Endothelial cell of umbilical vein (primary cell): Measurements from ENCODE around the gene CASP5. TPM values are rescaled to one million over a fixed set of nuclear protein-coding genes. Genes with fewer than 3 reads are reported as not detected.

Source experiments
- BruUV-seq: library from RNA; stranded (reverse); fragments of 400-500 nt; replicated peaks from 2 replicates; lab custom pipeline; 2021; lab: Mats Ljungman, UMichigan
- CTCF ChIA-PET: fragments of 300-600, 350-600 bp; sonication (Branson Sonifier 250); formaldehyde crosslinking; loops from one replicate; lab custom pipeline; 2021; ENCODE audit warnings: antibody characterized with exemption, inconsistent platforms; lab: Charles Lee
- POLR2A ChIA-PET: fragments of 300-600, 350-600 bp; sonication (Branson Sonifier 250); formaldehyde crosslinking; loops from one replicate; lab custom pipeline; 2021; ENCODE audit warnings: antibody characterized with exemption, inconsistent platforms; lab: Charles Lee
- DNase-seq: peaks from one replicate; pipeline ENCODE4 v3.0.0-alpha.2; 2011; ENCODE audit warnings: low read depth, low spot score
- FAIRE-seq: peaks from 2 replicates; lab custom pipeline; 2011; peaks lifted over from hg19 to GRCh38; lab: Jason Lieb, UNC
- H2AFZ ChIP-seq: 2 replicates; pipeline ENCODE4 v1.6.0; 2012; ENCODE audit warnings: low read depth, low read length, control low read depth, inconsistent platforms
- H3K27ac ChIP-seq: 2 replicates; pipeline ENCODE4 v1.5.1; 2011; ENCODE audit warnings: low read depth, mild to moderate bottlenecking, control low read depth, low read length, moderate library complexity; ENCODE audit not compliant: insufficient read depth
- H3K27me3 ChIP-seq, 2 experiments: 2 replicates each; pipeline versions ENCODE4 v1.6.0 to v1.6.1; 2011; ENCODE audit warnings: low read length in 2 of 2, mixed read lengths in 1 of 2; ENCODE audit not compliant: control insufficient read depth in 2 of 2, insufficient read depth in 2 of 2
- H3K36me3 ChIP-seq, 2 experiments: 2 replicates in 1 of 2; 3 replicates in 1 of 2; pipeline ENCODE4 v1.5.1; 2011; ENCODE audit warnings: low read length in 2 of 2, mild to moderate bottlenecking in 1 of 2, moderate library complexity in 1 of 2; ENCODE audit not compliant: control insufficient read depth in 2 of 2, insufficient read depth in 2 of 2; ENCODE audit errors: extremely low read depth in 1 of 2
- H3K4me1 ChIP-seq: 3 replicates; pipeline ENCODE4 v1.5.1; 2011; ENCODE audit warnings: mild to moderate bottlenecking, low read length; ENCODE audit not compliant: control insufficient read depth, insufficient read depth; ENCODE audit errors: extremely low read depth
- H3K4me2 ChIP-seq: 2 replicates; pipeline ENCODE4 v1.6.1; 2011; ENCODE audit warnings: low read length, control low read depth, mixed read lengths; ENCODE audit not compliant: insufficient read depth
- H3K4me3 ChIP-seq, 3 experiments: fragments of 200-600 bp in 1 of 3; sonication (generic), shearing (Covaris generic) in 1 of 3; replicated peaks in 1 of 3; 2 replicates each; pipeline ENCODE4 v1.5.1; 2011 to 2016; ENCODE audit warnings: control low read depth in 3 of 3, low read length in 3 of 3, mild to moderate bottlenecking in 2 of 3, inconsistent platforms in 1 of 3, low read depth in 1 of 3, moderate library complexity in 1 of 3; ENCODE audit not compliant: insufficient read depth in 1 of 3
- H3K79me2 ChIP-seq: 2 replicates; pipeline ENCODE4 v1.6.0; 2012; ENCODE audit warnings: low read length, inconsistent platforms; ENCODE audit not compliant: control insufficient read depth, insufficient read depth
- H3K9ac ChIP-seq: replicated peaks from 2 replicates; pipeline ENCODE3; 2011; ENCODE audit warnings: low read length, control low read depth; ENCODE audit not compliant: insufficient read depth; ENCODE audit errors: extremely low read depth
- H3K9me1 ChIP-seq: replicated peaks from 3 replicates; pipeline ENCODE4 v1.6.0; 2011; ENCODE audit warnings: mild to moderate bottlenecking, low read length; ENCODE audit not compliant: control insufficient read depth, insufficient read depth; ENCODE audit errors: extremely low read depth
- H3K9me3 ChIP-seq: replicated peaks from 2 replicates; pipeline ENCODE4 v1.5.1; 2012; ENCODE audit warnings: low read length, inconsistent platforms; ENCODE audit not compliant: control insufficient read depth, insufficient read depth
- H4K20me1 ChIP-seq: replicated peaks from 2 replicates; pipeline ENCODE3; 2011; ENCODE audit warnings: mild to moderate bottlenecking, low read length; ENCODE audit not compliant: control insufficient read depth, insufficient read depth; ENCODE audit errors: extremely low read depth
- CTCF ChIP-seq, 2 donors: IDR thresholded peaks; 1 replicate in 1 of 2; 2 replicates in 1 of 2; pipeline ENCODE4 v1.5.1; 2011; ENCODE audit warnings: low read length in 2 of 2, mild to moderate bottlenecking in 2 of 2, moderate library complexity in 2 of 2, control low read depth in 1 of 2, inconsistent platforms in 1 of 2, low read depth in 1 of 2; ENCODE audit not compliant: insufficient read depth in 1 of 2; ENCODE audit errors: extremely low read depth in 1 of 2
- EZH2 ChIP-seq: IDR thresholded peaks from 2 replicates; pipeline ENCODE4 v1.6.1; 2012; ENCODE audit warnings: borderline replicate concordance, low read depth, mild to moderate bottlenecking, moderate library complexity, low read length, inconsistent platforms; ENCODE audit not compliant: severe bottlenecking
- FOS ChIP-seq: IDR thresholded peaks from 2 replicates; pipeline ENCODE4 v1.6.1; 2011; ENCODE audit warnings: mild to moderate bottlenecking, low read length, moderate library complexity, borderline replicate concordance; ENCODE audit not compliant: insufficient read depth
- GATA2 ChIP-seq: IDR thresholded peaks from 2 replicates; pipeline ENCODE4 v1.7.0; 2011; ENCODE audit warnings: low read depth, mild to moderate bottlenecking, moderate library complexity, mixed read lengths, low read length; ENCODE audit not compliant: insufficient read length, insufficient read depth
- JUN ChIP-seq: IDR thresholded peaks from 2 replicates; pipeline ENCODE4 v1.6.1; 2011; ENCODE audit warnings: borderline replicate concordance, low read depth; ENCODE audit not compliant: insufficient read length, insufficient read depth
- MAX ChIP-seq: IDR thresholded peaks from 2 replicates; pipeline ENCODE4 v1.6.1; 2011; ENCODE audit not compliant: insufficient read depth, insufficient read length
- MYC ChIP-seq: IDR thresholded peaks from one replicate; pipeline ENCODE4 v1.6.1; 2011; ENCODE audit warnings: mild to moderate bottlenecking, low read depth, low read length
- POLR2A ChIP-seq: IDR thresholded peaks from 2 replicates; pipeline ENCODE4 v1.6.1; 2012; ENCODE audit warnings: low read depth, mild to moderate bottlenecking, control low read depth, low read length
- POLR2AphosphoS5 ChIP-seq: IDR thresholded peaks from 2 replicates; pipeline ENCODE4 v1.6.1; 2012; ENCODE audit warnings: low read depth, mild to moderate bottlenecking, control low read depth, low read length, moderate library complexity; ENCODE audit not compliant: insufficient read depth
- dilution Hi-C: fragments of 300-500 bp; cut with MboI; formaldehyde crosslinking; loops from one replicate; pipeline ENCODE4 v1.15.0; 2019; ENCODE audit warnings: low sequenced_read_pairs; ENCODE audit not compliant: extremely low pct_ligation_motif_present
- intact Hi-C: fragments of 100-400 bp; cut with micrococcal nuclease; formaldehyde crosslinking; loops from one replicate; pipeline ENCODE4 v1.10.0; 2022
- polyA plus RNA-seq, 4 experiments: library from polyadenylated mRNA; depleted of rRNA in 3 of 4; stranded (reverse) in 3 of 4; unstranded in 1 of 4; fragments of >200 nt; gene quantifications; 2 replicates each; pipeline versions ENCODE4 v1.2.1 to v1.2.3, GENCODE V29; 2011 to 2012; ENCODE audit warnings: missing spikeins in 1 of 4
- total RNA-seq: library from RNA; stranded (reverse); gene quantifications from 2 replicates; pipeline ENCODE4 v1.2.3, GENCODE V29; 2021

Gene CASP5
- total and polyA plus RNA-seq, 2 donors (not counting 3 experiments of a cell fraction or from before 2014, with no cell fraction given), result not detected

GRCh38 chr11:104964247-104964646, 58.7 kb downstream of the CASP5 start:
- Histone ChIP-seq H3K9me1 (no peaks in the 10 kb centered on the region), H3K36me3 (peaks cover 2 to 3% of the 10 kb centered on the region in 2 experiments), H3K4me2 (no peak overlapping the region), H3K79me2 (peaks cover 63% of the 10 kb centered on the region), H3K27me3 (no peaks in the 10 kb centered on the region), H4K20me1 (no peaks in the 10 kb centered on the region), H3K9me3 (no peaks in the 10 kb centered on the region), H3K4me1 (peaks cover 20% of the 10 kb centered on the region), H3K4me3 (no peak overlapping the region), H3K9ac (no peak overlapping the region), H2AFZ (no peak overlapping the region), H3K27ac (no peak overlapping the region)
- FAIRE-seq, result no peak
- dilution Hi-C loops (no loop called here), intact Hi-C loops (loop anchor here (10.0 kb wide), 1 partner anchor 611 kb away; no protein-coding TSS in a partner anchor)
- no TSS peak for BruUV-seq
- POLR2A ChIA-PET, result no interaction called here
- TF ChIP-seq MYC (no peak), POLR2AphosphoS5 (no peak)
- DNase-seq, result no peak
- CTCF ChIA-PET, result no interaction called here

- Histone ChIP-seq H3K36me3 (peaks cover 2 to 3% of the 10 kb centered on the region in 2 experiments), H3K4me2 (no peak overlapping the region), H4K20me1 (no peaks in the 10 kb centered on the region), H3K9me1 (no peaks in the 10 kb centered on the region), H3K9me3 (no peaks in the 10 kb centered on the region), H3K4me3 (no peak overlapping the region), H3K4me1 (peaks cover 14% of the 10 kb centered on the region), H3K79me2 (peaks cover 72% of the 10 kb centered on the region), H2AFZ (no peak overlapping the region), H3K9ac (no peak overlapping the region), H3K27ac (no peak overlapping the region), H3K27me3 (no peaks in the 10 kb centered on the region)
- DNase-seq (no peak), FAIRE-seq (no peak)
- CTCF ChIA-PET, result interaction anchor here (0.6 to 1.3 kb wide), 3 partner anchors 16 to 1115 kb away, joined by 3 read pairs; partner anchors contain the start of genes AASDHPPT and KBTBD3
- TF ChIP-seq CTCF (IDR thresholded peaks at IDR 0.05; ENCODE audit: extremely low read depth in 1 of 2, insufficient read depth in 1 of 2, low read depth in 1 of 2, low read length in 2 of 2) (no peak), MYC (no peak), FOS (no peak), MAX (no peak), POLR2A (no peak), JUN (no peak), POLR2AphosphoS5 (no peak), GATA2 (no peak), EZH2 (no peak)
- intact Hi-C loops, result loop anchor here (10.0 kb wide), 1 partner anchor 612 kb away; no protein-coding TSS in a partner anchor
- POLR2A ChIA-PET, result no interaction called here
- dilution Hi-C loops, result no loop called here
- BruUV-seq, result no TSS peak
These were observed 60.1 kb downstream of the CASP5 start for GRCh38 chr11:104962852-104963251.
